ENCODE measurements around the gene ADGRV1. TPM values are rescaled to one million over a fixed set of nuclear protein-coding genes. Genes with fewer than 3 reads are reported as not detected.

The ADGRV1 gene
- total and polyA plus RNA-seq, 2 donors, result 2.2 to 5.1 TPM

DNA sequence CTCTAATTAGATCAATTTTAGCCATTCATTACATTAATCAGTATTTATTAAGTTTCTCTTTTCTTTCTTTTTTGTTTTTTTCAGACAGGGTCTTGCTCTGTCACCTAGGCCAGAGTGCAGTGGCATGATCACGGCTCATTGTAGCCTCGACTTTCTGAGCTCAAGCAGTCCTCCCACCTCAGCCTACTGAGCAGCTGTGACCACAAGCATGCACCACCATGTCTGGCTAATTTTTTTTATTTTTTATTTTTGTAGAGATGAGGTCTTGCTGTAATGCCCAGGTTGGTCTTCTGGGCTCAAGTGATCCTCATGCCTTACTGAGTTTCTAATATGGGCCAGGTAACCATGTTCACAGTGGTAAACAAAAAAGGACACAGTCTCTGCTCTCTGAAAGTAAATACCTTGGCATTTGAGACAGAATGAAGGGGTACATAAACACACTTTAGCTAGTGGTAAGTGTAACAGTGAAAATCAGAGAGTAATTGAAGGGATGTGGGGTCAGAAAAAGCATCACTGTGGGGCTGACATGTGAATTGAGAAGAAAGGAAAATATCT, 336.3 kb downstream of the ADGRV1 start:
- Histone ChIP-seq H3K4me3 (ENCODE audit: low read length in 2 of 2) (no peak overlapping the region), H3K27me3 (ENCODE audit: control insufficient read depth in 2 of 2, insufficient read depth in 1 of 2, low read length in 1 of 2) (no peaks in the 10 kb centered on the region), H3K4me1 (ENCODE audit: control insufficient read depth in 2 of 2, insufficient read depth in 2 of 2, low read length in 2 of 2) (no peaks in the 10 kb centered on the region), H3K9me3 (ENCODE audit: control insufficient read depth in 2 of 2, insufficient read depth in 1 of 2, low read length in 1 of 2) (no peaks in the 10 kb centered on the region), H3K27ac (ENCODE audit: low read depth in 1 of 2, low read length in 1 of 2) (no peak overlapping the region), H3K36me3 (ENCODE audit: control insufficient read depth in 2 of 2, insufficient read depth in 2 of 2, low read length in 1 of 2) (no peaks in the 10 kb centered on the region)
- 95% methylated on average over 2 of the region's 2 CpGs for WGBS
- no peak for DNase-seq (ENCODE audit: low read depth in 6 of 9, low spot score in 9 of 9)

DNA sequence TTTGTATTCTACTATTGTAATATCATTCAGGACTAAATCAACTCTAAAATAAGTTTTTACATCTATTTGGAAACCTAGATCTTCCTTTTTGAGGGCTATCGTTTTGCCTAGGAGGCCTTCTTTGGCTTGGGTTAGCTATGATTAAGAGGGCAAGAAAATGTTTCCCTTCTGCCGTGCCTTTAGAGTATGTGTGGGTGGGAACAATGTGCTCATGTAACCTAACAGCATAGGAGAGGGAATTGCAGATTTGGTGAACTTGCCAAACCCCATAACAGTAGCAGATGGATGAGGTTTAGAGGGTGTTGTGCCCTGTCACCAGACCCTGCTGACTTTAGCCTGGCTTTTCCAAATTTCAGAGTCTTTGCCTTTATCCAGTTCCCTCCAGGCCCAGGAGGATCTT, 339.0 kb downstream of the ADGRV1 start:
- WGBS, result 95% methylated on average over 2 of the region's 2 CpGs
- Histone ChIP-seq H3K27ac (ENCODE audit: low read depth in 1 of 2, low read length in 1 of 2) (no peak overlapping the region), H3K9me3 (ENCODE audit: control insufficient read depth in 2 of 2, insufficient read depth in 1 of 2, low read length in 1 of 2) (no peaks in the 10 kb centered on the region), H3K36me3 (ENCODE audit: control insufficient read depth in 2 of 2, insufficient read depth in 2 of 2, low read length in 1 of 2) (no peaks in the 10 kb centered on the region), H3K4me1 (ENCODE audit: control insufficient read depth in 2 of 2, insufficient read depth in 2 of 2, low read length in 2 of 2) (no peaks in the 10 kb centered on the region), H3K4me3 (ENCODE audit: low read length in 2 of 2) (no peak overlapping the region), H3K27me3 (ENCODE audit: control insufficient read depth in 2 of 2, insufficient read depth in 1 of 2, low read length in 1 of 2) (no peaks in the 10 kb centered on the region)
- DNase-seq (ENCODE audit: low read depth in 6 of 9, low spot score in 9 of 9), result no peak

DNA sequence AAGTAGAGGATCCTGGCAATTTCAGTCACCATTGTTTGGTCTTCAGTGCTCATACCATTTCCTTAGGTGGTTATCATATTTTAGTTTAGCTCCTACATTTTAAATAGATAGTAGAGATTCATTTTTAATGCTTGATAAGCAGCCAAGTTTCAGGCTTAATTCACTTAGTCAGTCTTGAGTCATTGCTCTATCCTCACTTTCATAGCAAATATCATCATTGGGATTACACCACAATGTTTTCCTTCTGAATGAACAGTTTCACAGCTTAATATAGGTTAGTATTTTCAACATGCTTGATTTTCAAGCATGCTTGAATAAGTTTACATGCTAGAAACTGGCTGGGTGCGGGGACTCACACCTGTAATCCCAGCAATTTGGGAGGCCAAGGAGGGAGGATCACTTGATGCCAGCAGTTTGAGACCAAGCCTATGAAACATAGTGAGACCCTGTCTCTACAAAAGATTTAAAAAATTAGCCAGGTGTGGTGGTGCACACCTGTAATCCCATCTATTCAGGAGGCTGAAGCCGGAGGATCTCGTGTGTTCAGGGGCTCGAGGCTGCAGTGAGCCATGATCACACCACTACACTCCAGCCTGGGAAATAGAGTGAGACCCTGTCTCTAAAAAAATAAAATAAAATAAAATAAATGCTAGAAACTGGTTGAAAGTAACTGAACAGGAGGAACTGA, 339.9 kb downstream of the ADGRV1 start:
- Histone ChIP-seq H3K27me3 (ENCODE audit: control insufficient read depth in 2 of 2, insufficient read depth in 1 of 2, low read length in 1 of 2) (no peaks in the 10 kb centered on the region), H3K27ac (ENCODE audit: low read depth in 1 of 2, low read length in 1 of 2) (no peak overlapping the region), H3K9me3 (ENCODE audit: control insufficient read depth in 2 of 2, insufficient read depth in 1 of 2, low read length in 1 of 2) (no peaks in the 10 kb centered on the region), H3K4me1 (ENCODE audit: control insufficient read depth in 2 of 2, insufficient read depth in 2 of 2, low read length in 2 of 2) (no peaks in the 10 kb centered on the region), H3K4me3 (ENCODE audit: low read length in 2 of 2) (no peak overlapping the region), H3K36me3 (ENCODE audit: control insufficient read depth in 2 of 2, insufficient read depth in 2 of 2, low read length in 1 of 2) (no peaks in the 10 kb centered on the region)
- 95% methylated on average over 4 of the region's 4 CpGs for WGBS
- no peak for DNase-seq (ENCODE audit: low read depth in 6 of 9, low spot score in 9 of 9)

DNA sequence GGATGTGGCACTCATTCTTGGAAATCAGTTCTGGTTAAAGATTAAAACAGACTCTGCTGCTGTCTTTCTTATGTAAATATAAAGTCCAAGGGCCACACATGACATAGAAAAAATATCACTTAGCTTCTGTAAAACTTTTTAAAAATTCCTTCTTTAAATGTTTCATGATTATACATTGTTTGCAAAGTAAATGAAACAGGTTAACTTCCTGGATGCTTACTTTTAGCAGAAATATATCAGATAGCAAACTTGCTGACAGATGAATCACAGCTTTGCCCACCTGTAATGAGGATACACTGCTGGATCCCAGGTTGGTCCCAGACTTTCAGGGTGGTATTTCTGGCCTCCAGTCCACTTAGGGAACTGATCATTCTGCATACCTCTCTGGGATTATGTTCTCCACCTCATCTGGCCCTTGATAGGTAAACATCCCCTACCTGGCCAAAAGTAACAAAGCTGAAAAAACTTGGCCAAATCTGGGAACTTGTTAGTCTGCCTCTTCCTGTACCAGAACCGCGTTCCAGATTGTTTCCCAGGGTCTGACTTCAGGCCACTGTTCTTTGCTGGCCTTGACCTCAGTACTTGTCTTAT, 340.5 kb downstream of the ADGRV1 start:
- no peak for DNase-seq (ENCODE audit: low read depth in 6 of 9, low spot score in 9 of 9)
- no peak overlapping the region for H3K27ac ChIP-seq (ENCODE audit: low read depth in 1 of 2, low read length in 1 of 2)
- no peaks in the 10 kb centered on the region for H3K36me3 ChIP-seq (ENCODE audit: control insufficient read depth in 2 of 2, insufficient read depth in 2 of 2, low read length in 1 of 2)
- H3K4me1 ChIP-seq (ENCODE audit: control insufficient read depth in 2 of 2, insufficient read depth in 2 of 2, low read length in 2 of 2), result no peaks in the 10 kb centered on the region
- H3K27me3 ChIP-seq (ENCODE audit: control insufficient read depth in 2 of 2, insufficient read depth in 1 of 2, low read length in 1 of 2), result no peaks in the 10 kb centered on the region
- no peaks in the 10 kb centered on the region for H3K9me3 ChIP-seq (ENCODE audit: control insufficient read depth in 2 of 2, insufficient read depth in 1 of 2, low read length in 1 of 2)
- WGBS, result 92% methylated on average over 2 of the region's 2 CpGs
- H3K4me3 ChIP-seq (ENCODE audit: low read length in 2 of 2), result no peak overlapping the region

DNA sequence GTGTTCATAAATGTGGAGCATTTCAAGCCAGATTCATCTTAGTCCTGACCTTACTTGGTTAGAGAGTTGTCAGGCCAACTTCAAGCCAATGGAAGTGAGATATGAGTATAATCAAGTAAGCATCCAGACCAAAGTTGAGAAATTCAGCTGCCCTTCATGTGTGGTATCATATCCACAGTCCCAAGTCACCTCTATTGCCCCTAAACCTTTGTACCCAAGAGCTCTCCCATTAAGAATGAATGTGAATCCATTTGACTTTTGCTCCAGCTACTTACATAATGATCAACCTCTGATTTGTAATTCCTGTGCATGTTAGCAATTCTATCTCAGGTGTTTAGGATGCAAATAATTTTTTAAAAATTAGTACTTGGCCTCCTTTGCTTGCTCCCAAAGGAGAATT, 342.7 kb downstream of the ADGRV1 start:
- Histone ChIP-seq H3K27me3 (ENCODE audit: control insufficient read depth in 2 of 2, insufficient read depth in 1 of 2, low read length in 1 of 2) (no peaks in the 10 kb centered on the region), H3K27ac (ENCODE audit: low read depth in 1 of 2, low read length in 1 of 2) (no peak overlapping the region), H3K36me3 (ENCODE audit: control insufficient read depth in 2 of 2, insufficient read depth in 2 of 2, low read length in 1 of 2) (no peaks in the 10 kb centered on the region), H3K9me3 (ENCODE audit: control insufficient read depth in 2 of 2, insufficient read depth in 1 of 2, low read length in 1 of 2) (no peaks in the 10 kb centered on the region), H3K4me1 (ENCODE audit: control insufficient read depth in 2 of 2, insufficient read depth in 2 of 2, low read length in 2 of 2) (no peaks in the 10 kb centered on the region), H3K4me3 (ENCODE audit: low read length in 2 of 2) (no peak overlapping the region)
- no peak for DNase-seq (ENCODE audit: low read depth in 6 of 9, low spot score in 9 of 9)

DNA sequence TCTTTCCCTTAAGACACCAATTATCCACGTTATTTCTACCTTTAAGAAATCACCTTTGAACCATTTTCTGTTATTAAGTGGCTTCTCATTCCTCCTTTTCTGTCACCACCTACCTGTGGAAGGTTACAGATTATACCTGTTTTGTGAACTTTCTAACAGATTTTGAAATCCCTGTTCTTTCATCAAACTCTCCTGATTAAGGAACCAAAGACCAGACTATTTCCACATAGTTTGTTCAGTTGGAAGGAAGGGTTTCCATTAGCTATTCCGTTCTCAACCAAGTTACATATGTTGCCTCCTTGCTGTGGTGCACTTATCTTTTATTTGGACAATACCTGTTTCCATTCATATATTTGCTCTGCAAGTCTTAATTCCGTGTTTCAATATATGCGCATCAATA, 343.6 kb downstream of the ADGRV1 start:
- 94% methylated on average over 4 of the region's 4 CpGs for WGBS
- no peaks in the 10 kb centered on the region for H3K27me3 ChIP-seq (ENCODE audit: control insufficient read depth in 2 of 2, insufficient read depth in 1 of 2, low read length in 1 of 2)
- no peaks in the 10 kb centered on the region for H3K4me1 ChIP-seq (ENCODE audit: control insufficient read depth in 2 of 2, insufficient read depth in 2 of 2, low read length in 2 of 2)
- H3K27ac ChIP-seq (ENCODE audit: low read depth in 1 of 2, low read length in 1 of 2), result no peak overlapping the region
- H3K9me3 ChIP-seq (ENCODE audit: control insufficient read depth in 2 of 2, insufficient read depth in 1 of 2, low read length in 1 of 2), result no peaks in the 10 kb centered on the region
- no peak overlapping the region for H3K4me3 ChIP-seq (ENCODE audit: low read length in 2 of 2)
- H3K36me3 ChIP-seq (ENCODE audit: control insufficient read depth in 2 of 2, insufficient read depth in 2 of 2, low read length in 1 of 2), result no peaks in the 10 kb centered on the region
- DNase-seq (ENCODE audit: low read depth in 6 of 9, low spot score in 9 of 9), result no peak

DNA sequence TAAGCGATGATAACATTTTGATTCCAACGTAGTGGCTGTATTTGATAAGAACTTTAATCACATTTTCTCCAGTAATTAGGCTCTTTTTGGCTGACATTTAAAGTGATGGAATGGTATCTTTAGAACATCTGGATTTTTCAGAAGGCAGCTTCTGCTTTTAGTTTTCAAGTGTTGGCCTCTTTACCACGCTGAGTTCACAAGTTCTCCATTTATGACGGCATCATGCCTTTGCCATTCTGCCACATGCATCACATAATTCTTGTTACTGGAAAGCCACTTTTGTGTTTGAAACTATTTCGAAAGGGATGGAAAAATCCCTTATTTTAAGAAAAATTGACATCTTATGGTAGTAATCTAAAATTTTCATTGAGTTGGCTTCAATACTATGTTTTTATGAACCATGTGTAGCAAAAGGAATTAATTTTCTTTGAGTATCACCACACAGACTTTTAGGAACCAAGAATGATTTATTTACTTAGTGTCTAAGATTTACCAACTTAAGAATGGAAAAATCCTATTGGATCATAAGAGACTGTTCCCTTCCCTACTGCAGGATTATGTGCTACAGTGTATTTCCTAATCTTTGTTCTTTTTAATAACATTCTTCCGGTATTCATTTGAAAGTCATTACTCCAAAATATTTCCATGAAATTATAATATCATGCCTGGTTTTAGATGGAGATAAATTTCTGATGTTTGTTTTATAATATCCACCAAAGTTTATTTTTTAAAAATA, 344.2 kb downstream of the ADGRV1 start:
- 76% methylated on average over 6 of the region's 6 CpGs for WGBS

DNA sequence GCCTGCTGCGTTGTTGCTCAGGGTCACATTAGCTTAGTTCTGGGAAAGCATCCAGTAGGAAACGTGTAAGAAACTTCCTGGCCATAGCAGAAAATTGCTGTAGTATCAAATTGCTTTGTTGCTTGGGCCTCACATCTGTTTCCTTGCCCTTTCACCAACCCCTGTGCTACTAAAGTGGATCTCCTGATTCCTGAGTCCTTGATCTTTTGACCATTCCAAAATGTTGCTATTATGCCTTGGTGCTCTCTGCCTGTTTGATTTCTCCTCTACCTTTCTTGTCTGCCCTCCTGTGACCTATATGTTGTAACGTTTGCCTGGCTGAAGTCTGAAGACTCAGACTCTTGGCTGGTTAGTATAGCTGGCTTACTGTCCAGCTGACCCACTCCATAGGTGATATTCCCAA, 350.5 kb downstream of the ADGRV1 start:
- 88% methylated on average over 3 of the region's 3 CpGs for WGBS

More for the DNA sequence above, 344.2 kb downstream of the ADGRV1 start:
- H3K27ac ChIP-seq (ENCODE audit: low read depth in 1 of 2, low read length in 1 of 2), result no peak overlapping the region
- no peaks in the 10 kb centered on the region for H3K36me3 ChIP-seq (ENCODE audit: control insufficient read depth in 2 of 2, insufficient read depth in 2 of 2, low read length in 1 of 2)
- no peaks in the 10 kb centered on the region for H3K9me3 ChIP-seq (ENCODE audit: control insufficient read depth in 2 of 2, insufficient read depth in 1 of 2, low read length in 1 of 2)
- H3K4me1 ChIP-seq (ENCODE audit: control insufficient read depth in 2 of 2, insufficient read depth in 2 of 2, low read length in 2 of 2), result no peaks in the 10 kb centered on the region
- H3K27me3 ChIP-seq (ENCODE audit: control insufficient read depth in 2 of 2, insufficient read depth in 1 of 2, low read length in 1 of 2), result no peaks in the 10 kb centered on the region
- DNase-seq (ENCODE audit: low read depth in 6 of 9, low spot score in 9 of 9), result no peak
- H3K4me3 ChIP-seq (ENCODE audit: low read length in 2 of 2), result no peak overlapping the region

DNA sequence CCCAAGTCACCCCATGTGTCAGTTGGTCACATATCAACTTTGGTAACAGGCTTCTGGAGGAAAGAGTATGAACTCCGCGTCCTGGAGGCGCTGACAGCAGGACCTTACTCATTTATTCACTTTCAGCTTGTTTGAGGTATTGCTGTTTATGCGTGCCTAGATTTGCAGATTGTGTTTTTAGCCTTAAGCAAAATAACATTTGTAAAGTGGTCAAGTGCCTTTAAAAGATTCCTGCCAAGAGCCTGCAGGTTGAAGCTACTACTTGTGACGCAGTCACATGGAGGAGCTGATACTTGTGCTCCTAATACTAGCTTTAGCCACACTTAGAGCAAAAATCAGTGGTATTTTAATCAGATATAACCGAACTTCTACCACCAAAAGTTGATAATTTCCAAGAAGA, 351.3 kb downstream of the ADGRV1 start:
- no peak overlapping the region for H3K27ac ChIP-seq (ENCODE audit: low read depth in 1 of 2, low read length in 1 of 2)

More for the DNA sequence above, 350.5 kb downstream of the ADGRV1 start:
- no peak overlapping the region for H3K4me3 ChIP-seq (ENCODE audit: low read length in 2 of 2)
- no peaks in the 10 kb centered on the region for H3K9me3 ChIP-seq (ENCODE audit: control insufficient read depth in 2 of 2, insufficient read depth in 1 of 2, low read length in 1 of 2)
- no peak for DNase-seq (ENCODE audit: low read depth in 6 of 9, low spot score in 9 of 9)
- H3K36me3 ChIP-seq (ENCODE audit: control insufficient read depth in 2 of 2, insufficient read depth in 2 of 2, low read length in 1 of 2), result no peaks in the 10 kb centered on the region
- H3K27ac ChIP-seq (ENCODE audit: low read depth in 1 of 2, low read length in 1 of 2), result no peak overlapping the region
- no peaks in the 10 kb centered on the region for H3K27me3 ChIP-seq (ENCODE audit: control insufficient read depth in 2 of 2, insufficient read depth in 1 of 2, low read length in 1 of 2)
- no peaks in the 10 kb centered on the region for H3K4me1 ChIP-seq (ENCODE audit: control insufficient read depth in 2 of 2, insufficient read depth in 2 of 2, low read length in 2 of 2)

More for the DNA sequence above, 351.3 kb downstream of the ADGRV1 start:
- Histone ChIP-seq H3K9me3 (ENCODE audit: control insufficient read depth in 2 of 2, insufficient read depth in 1 of 2, low read length in 1 of 2) (no peaks in the 10 kb centered on the region), H3K4me3 (ENCODE audit: low read length in 2 of 2) (no peak overlapping the region), H3K36me3 (ENCODE audit: control insufficient read depth in 2 of 2, insufficient read depth in 2 of 2, low read length in 1 of 2) (no peaks in the 10 kb centered on the region), H3K4me1 (ENCODE audit: control insufficient read depth in 2 of 2, insufficient read depth in 2 of 2, low read length in 2 of 2) (no peaks in the 10 kb centered on the region), H3K27me3 (ENCODE audit: control insufficient read depth in 2 of 2, insufficient read depth in 1 of 2, low read length in 1 of 2) (no peaks in the 10 kb centered on the region)
- 96% methylated on average over 6 of the region's 6 CpGs for WGBS
- DNase-seq (ENCODE audit: low read depth in 6 of 9, low spot score in 9 of 9), result no peak
